GM23338 (cell line): ENCODE measurements around the gene CASK. TPM values are rescaled to one million over a fixed set of nuclear protein-coding genes. Genes with fewer than 3 reads are reported as not detected.

Source experiments
- ATAC-seq: fragments of 200-7000 bp; cut with Tn5 transposase; 3 replicates; pipeline ENCODE4 v1.9.1; 2020
- DNase-seq: peaks from one replicate; pipeline ENCODE4 v3.0.0-alpha.2; 2015; ENCODE audit warnings: low spot score
- H2AFZ ChIP-seq: fragments of 200-600 bp; sonication (generic); 2 replicates; pipeline ENCODE4 v1.8.0; 2016; ENCODE audit warnings: antibody characterized with exemption, mild to moderate bottlenecking, moderate library complexity
- H3F3A ChIP-seq: fragments of 200-600 bp; sonication (generic); replicated peaks from 2 replicates; pipeline ENCODE4 v1.8.0; 2017; ENCODE audit warnings: antibody characterized with exemption, mixed run types, low read depth
- H3K27ac ChIP-seq: fragments of 200-600 bp; sonication (generic); 2 replicates; pipeline ENCODE4 v1.6.1; 2016; ENCODE audit warnings: low read depth
- H3K27me3 ChIP-seq: fragments of 200-600 bp; sonication (generic); 2 replicates; pipeline ENCODE4 v1.8.0; 2016; ENCODE audit warnings: mild to moderate bottlenecking, mixed run types, moderate library complexity; ENCODE audit not compliant: insufficient read depth
- H3K36me3 ChIP-seq: fragments of 200-600 bp; sonication (generic); 2 replicates; pipeline ENCODE4 v1.8.0; 2016; ENCODE audit warnings: mild to moderate bottlenecking; ENCODE audit not compliant: insufficient read depth
- H3K4me1 ChIP-seq: fragments of 200-600 bp; sonication (generic); 2 replicates; pipeline ENCODE4 v1.8.0; 2016; ENCODE audit warnings: mild to moderate bottlenecking, moderate library complexity; ENCODE audit not compliant: insufficient read depth
- H3K4me2 ChIP-seq: fragments of 200-600 bp; sonication (generic); 2 replicates; pipeline ENCODE4 v1.7.1; 2017; ENCODE audit warnings: mixed run types
- H3K4me3 ChIP-seq: fragments of 200-600 bp; sonication (generic); 2 replicates; pipeline ENCODE4 v1.6.1; 2016; ENCODE audit warnings: mixed run types
- H3K79me2 ChIP-seq: fragments of 200-600 bp; sonication (generic); replicated peaks from 2 replicates; pipeline ENCODE4 v1.8.0; 2017; ENCODE audit warnings: mild to moderate bottlenecking; ENCODE audit not compliant: insufficient read depth
- H3K9me2 ChIP-seq: fragments of 200-600 bp; sonication (generic); 2 replicates; pipeline ENCODE4 v1.8.0; 2017; ENCODE audit not compliant: insufficient read depth
- H4K20me1 ChIP-seq: fragments of 200-600 bp; sonication (generic); replicated peaks from 2 replicates; pipeline ENCODE4 v1.8.0; 2017; ENCODE audit warnings: mild to moderate bottlenecking; ENCODE audit not compliant: insufficient read depth
- H3K27ac Mint-ChIP-seq: 2 replicates; pipeline ENCODE4 v1.8.0; 2020; ENCODE audit warnings: inconsistent platforms, mild to moderate bottlenecking, moderate library complexity, mixed read lengths
- H3K27me3 Mint-ChIP-seq: 3 replicates; pipeline ENCODE4 v1.8.0; 2022; ENCODE audit warnings: low read depth, mild to moderate bottlenecking, moderate library complexity, mixed read lengths, inconsistent platforms; ENCODE audit not compliant: insufficient read depth, poor library complexity
- H3K36me3 Mint-ChIP-seq: 3 replicates; pipeline ENCODE4 v1.8.0; 2021; ENCODE audit warnings: low read depth, mild to moderate bottlenecking, inconsistent platforms, moderate library complexity, mixed read lengths
- H3K4me1 Mint-ChIP-seq: 3 replicates; pipeline ENCODE4 v1.8.0; 2020; ENCODE audit warnings: mild to moderate bottlenecking, inconsistent platforms, mixed read lengths
- H3K4me3 Mint-ChIP-seq: 3 replicates; pipeline ENCODE4 v1.8.0; 2021; ENCODE audit warnings: moderate library complexity, mild to moderate bottlenecking, inconsistent platforms, mixed read lengths
- H3K9me3 Mint-ChIP-seq: 3 replicates; pipeline ENCODE4 v1.8.0; 2020; ENCODE audit warnings: moderate library complexity, mild to moderate bottlenecking, inconsistent platforms, mixed read lengths
- CREB1 ChIP-seq: fragments of 250-450 bp; sonication (Bioruptor Pico); IDR thresholded peaks from 2 replicates; pipeline ENCODE4 v1.5.0; 2020; ENCODE audit warnings: low read depth, mild to moderate bottlenecking, moderate library complexity
- CTCF ChIP-seq, 2 experiments: fragments of 200-600 bp in 1 of 2; sonication (generic) in 1 of 2; conservative IDR thresholded peaks; 2 replicates each; pipeline versions ENCODE4 v1.5.1 to v1.6.1; 2016 to 2017; ENCODE audit warnings: antibody characterized with exemption in 2 of 2, low read depth in 2 of 2, mild to moderate bottlenecking in 2 of 2, moderate library complexity in 1 of 2
- EZH2 ChIP-seq: fragments of 200-600 bp; sonication (generic); IDR thresholded peaks from one replicate; pipeline ENCODE4 v1.8.0; 2017; ENCODE audit warnings: antibody characterized with exemption, mild to moderate bottlenecking, low read depth; ENCODE audit not compliant: unreplicated experiment
- EZH2phosphoT487 ChIP-seq: fragments of 200-600 bp; sonication (generic); IDR thresholded peaks from one replicate; pipeline ENCODE4 v1.8.1; 2018; ENCODE audit warnings: antibody characterized with exemption; ENCODE audit not compliant: unreplicated experiment
- JUNB ChIP-seq: IDR thresholded peaks from one replicate; pipeline ENCODE4 v1.6.1; 2016; ENCODE audit warnings: antibody characterized with exemption; ENCODE audit not compliant: unreplicated experiment
- NANOG ChIP-seq: IDR thresholded peaks from 2 replicates; pipeline ENCODE4 v1.6.1; 2016; ENCODE audit warnings: antibody characterized with exemption, borderline replicate concordance
- POLR2AphosphoS5 ChIP-seq: IDR thresholded peaks from 2 replicates; pipeline ENCODE4 v1.6.1; 2016; ENCODE audit warnings: antibody characterized with exemption, low read depth
- REST ChIP-seq: IDR thresholded peaks from one replicate; pipeline ENCODE4 v1.6.1; 2018; ENCODE audit warnings: antibody characterized with exemption; ENCODE audit not compliant: unreplicated experiment
- STAT1 ChIP-seq: IDR thresholded peaks from one replicate; pipeline ENCODE4 v1.6.1; 2016; ENCODE audit warnings: antibody characterized with exemption; ENCODE audit not compliant: unreplicated experiment
- ZNF114 ChIP-seq: fragments of 250-450 bp; sonication (Bioruptor Pico); IDR thresholded peaks from 2 replicates; pipeline ENCODE4 v1.5.0; 2020; ENCODE audit warnings: mild to moderate bottlenecking, moderate library complexity
- ZNF331 ChIP-seq: fragments of 250-450 bp; sonication (Bioruptor Pico); IDR thresholded peaks from 2 replicates; pipeline ENCODE4 v1.5.0; 2020; ENCODE audit warnings: low read depth, mild to moderate bottlenecking, moderate library complexity
- polyA plus RNA-seq: library from polyadenylated mRNA; unstranded; fragments of >200 nt; fragmentation: Nextera tagmentation; extraction: Ambion mirVana; gene quantifications from 2 replicates; pipeline ENCODE4 v1.2.1, GENCODE V29; 2016
- total RNA-seq: library from RNA; depleted of rRNA; stranded (reverse); fragments of >200 nt; shearing (Covaris generic); gene quantifications from 2 replicates; pipeline ENCODE4 v1.2.3, GENCODE V29; 2014

Gene CASK
- total and polyA plus RNA-seq, 2 experiments from 2014 or later: 15.3 to 44.4 TPM

- TF ChIP-seq CTCF (conservative IDR thresholded peaks at IDR 0.05; ENCODE audit: low read depth in 2 of 2) (no peak), JUNB (no peak), STAT1 (no peak), ZNF331 (CRISPR knock-in tag) (no peak), NANOG (no peak), EZH2 (no peak), ZNF114 (CRISPR knock-in tag) (no peak), CREB1 (CRISPR knock-in tag) (no peak), POLR2AphosphoS5 (no peak), REST (no peak)
These were observed 42.2 kb downstream of the CASK start (continued) for GRCh38 chrX:41881166-41881565.

GRCh38 chrX:41877167-41877566 is 46.2 kb downstream of the CASK start:
- H3K27me3 ChIP-seq: no peaks in the 10 kb centered on the region
- Mint-ChIP-seq H3K27ac (no peak overlapping the region), H3K27me3 (no peaks in the 10 kb centered on the region), H3K4me3 (no peak overlapping the region), H3K36me3 (no peaks in the 10 kb centered on the region), H3K9me3 (no peaks in the 10 kb centered on the region), H3K4me1 (no peaks in the 10 kb centered on the region; the same call in 2 of the 3 replicates)
- H3K79me2 ChIP-seq: peaks cover 59% of the 10 kb centered on the region
- ATAC-seq: no peak
- H3K4me2 ChIP-seq: no peak overlapping the region
- no peaks in the 10 kb centered on the region for H3K36me3 ChIP-seq
- H3K27ac ChIP-seq: no peak overlapping the region
- DNase-seq: no peak
- H3K4me1 ChIP-seq: no peaks in the 10 kb centered on the region
- no peak overlapping the region for H3K4me3 ChIP-seq
- H4K20me1 ChIP-seq: no peaks in the 10 kb centered on the region
- H3F3A ChIP-seq: no peaks in the 10 kb centered on the region
- no peak overlapping the region for H2AFZ ChIP-seq
- H3K9me2 ChIP-seq: no peaks in the 10 kb centered on the region
- TF ChIP-seq REST: no peak
- no peak for TF ChIP-seq ZNF114 (CRISPR knock-in tag)
- TF ChIP-seq NANOG: no peak
- TF ChIP-seq POLR2AphosphoS5: no peak
- no peak for TF ChIP-seq CREB1 (CRISPR knock-in tag)
- TF ChIP-seq ZNF331 (CRISPR knock-in tag): no peak
- no peak for TF ChIP-seq EZH2phosphoT487
